Ishikawa (cell line): Measurements from ENCODE around the gene PPP1R1C.

Experiments
- CEBPB ChIP-seq: IDR thresholded peaks from 2 replicates; pipeline ENCODE4 v1.6.1; 2012
- CREB1 ChIP-seq: IDR thresholded peaks from 2 replicates; pipeline ENCODE4 v1.6.1; 2012; ENCODE audit warnings: low read depth
- EGR1 ChIP-seq: IDR thresholded peaks from 2 replicates; pipeline ENCODE4 v1.6.1; 2012
- EP300 ChIP-seq: IDR thresholded peaks from 2 replicates; pipeline ENCODE4 v1.6.1; 2012; ENCODE audit warnings: borderline replicate concordance
- FOXM1 ChIP-seq: IDR thresholded peaks from 2 replicates; pipeline ENCODE4 v1.6.1; 2012; ENCODE audit warnings: low read depth, borderline replicate concordance
- NFIC ChIP-seq: IDR thresholded peaks from 2 replicates; pipeline ENCODE4 v1.6.1; 2012
- RAD21 ChIP-seq: IDR thresholded peaks from 2 replicates; pipeline ENCODE4 v1.6.1; 2012; ENCODE audit warnings: low read depth
- TAF1 ChIP-seq: IDR thresholded peaks from 2 replicates; pipeline ENCODE4 v1.6.1; 2012; ENCODE audit warnings: low read depth, mild to moderate bottlenecking
- TCF12 ChIP-seq: IDR thresholded peaks from 2 replicates; pipeline ENCODE4 v1.6.1; 2012; ENCODE audit warnings: low read depth
- TEAD4 ChIP-seq: IDR thresholded peaks from 2 replicates; pipeline ENCODE4 v1.6.1; 2012
- USF1 ChIP-seq: IDR thresholded peaks from 2 replicates; pipeline ENCODE4 v1.6.1; 2012
- YY1 ChIP-seq: IDR thresholded peaks from 2 replicates; pipeline ENCODE4 v1.6.1; 2012; ENCODE audit warnings: low read depth
- ZBTB7A ChIP-seq: IDR thresholded peaks from 2 replicates; pipeline ENCODE4 v1.6.1; 2012; ENCODE audit warnings: low read depth
- TF ChIP-seq, protein P1 (sequence below): IDR thresholded peaks from 2 replicates; pipeline ENCODE4 v1.6.1; 2012
- TF ChIP-seq, protein P2 (sequence below): IDR thresholded peaks from 2 replicates; pipeline ENCODE4 v1.6.1; 2012; ENCODE audit warnings: low read depth, mild to moderate bottlenecking

The PPP1R1C gene

DNA sequence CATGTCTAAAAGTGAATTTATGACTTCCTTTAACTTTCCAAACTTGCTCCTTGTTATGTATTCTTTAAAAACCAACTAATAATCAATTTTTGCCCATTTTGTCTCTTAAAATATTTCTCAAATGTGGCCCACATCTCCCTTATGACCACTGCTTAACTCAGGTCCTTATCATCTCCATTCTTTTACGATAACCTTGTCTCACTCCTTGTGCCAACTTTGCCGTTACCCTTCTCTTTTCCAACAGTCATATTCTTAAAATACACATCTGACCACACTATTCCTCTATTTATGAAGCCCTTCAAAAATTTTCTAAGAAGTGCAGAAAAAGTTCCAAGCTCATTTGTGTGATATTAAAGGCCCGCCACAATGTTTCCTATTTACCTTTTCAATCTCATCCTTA is 47.8 kb downstream of the PPP1R1C start:
- TF ChIP-seq TAF1 (no peak), TEAD4 (no peak), TCF12 (no peak), ZBTB7A (no peak), CEBPB (no peak), NFIC (no peak), CREB1 (no peak), EGR1 (no peak), RAD21 (no peak), YY1 (no peak), EP300 (no peak), FOXM1 (no peak), USF1 (no peak)
- TF ChIP-seq, protein P1, sequence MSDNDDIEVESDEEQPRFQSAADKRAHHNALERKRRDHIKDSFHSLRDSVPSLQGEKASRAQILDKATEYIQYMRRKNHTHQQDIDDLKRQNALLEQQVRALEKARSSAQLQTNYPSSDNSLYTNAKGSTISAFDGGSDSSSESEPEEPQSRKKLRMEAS, result no peak
- TF ChIP-seq, protein P2, sequence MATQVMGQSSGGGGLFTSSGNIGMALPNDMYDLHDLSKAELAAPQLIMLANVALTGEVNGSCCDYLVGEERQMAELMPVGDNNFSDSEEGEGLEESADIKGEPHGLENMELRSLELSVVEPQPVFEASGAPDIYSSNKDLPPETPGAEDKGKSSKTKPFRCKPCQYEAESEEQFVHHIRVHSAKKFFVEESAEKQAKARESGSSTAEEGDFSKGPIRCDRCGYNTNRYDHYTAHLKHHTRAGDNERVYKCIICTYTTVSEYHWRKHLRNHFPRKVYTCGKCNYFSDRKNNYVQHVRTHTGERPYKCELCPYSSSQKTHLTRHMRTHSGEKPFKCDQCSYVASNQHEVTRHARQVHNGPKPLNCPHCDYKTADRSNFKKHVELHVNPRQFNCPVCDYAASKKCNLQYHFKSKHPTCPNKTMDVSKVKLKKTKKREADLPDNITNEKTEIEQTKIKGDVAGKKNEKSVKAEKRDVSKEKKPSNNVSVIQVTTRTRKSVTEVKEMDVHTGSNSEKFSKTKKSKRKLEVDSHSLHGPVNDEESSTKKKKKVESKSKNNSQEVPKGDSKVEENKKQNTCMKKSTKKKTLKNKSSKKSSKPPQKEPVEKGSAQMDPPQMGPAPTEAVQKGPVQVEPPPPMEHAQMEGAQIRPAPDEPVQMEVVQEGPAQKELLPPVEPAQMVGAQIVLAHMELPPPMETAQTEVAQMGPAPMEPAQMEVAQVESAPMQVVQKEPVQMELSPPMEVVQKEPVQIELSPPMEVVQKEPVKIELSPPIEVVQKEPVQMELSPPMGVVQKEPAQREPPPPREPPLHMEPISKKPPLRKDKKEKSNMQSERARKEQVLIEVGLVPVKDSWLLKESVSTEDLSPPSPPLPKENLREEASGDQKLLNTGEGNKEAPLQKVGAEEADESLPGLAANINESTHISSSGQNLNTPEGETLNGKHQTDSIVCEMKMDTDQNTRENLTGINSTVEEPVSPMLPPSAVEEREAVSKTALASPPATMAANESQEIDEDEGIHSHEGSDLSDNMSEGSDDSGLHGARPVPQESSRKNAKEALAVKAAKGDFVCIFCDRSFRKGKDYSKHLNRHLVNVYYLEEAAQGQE, result no peak

DNA sequence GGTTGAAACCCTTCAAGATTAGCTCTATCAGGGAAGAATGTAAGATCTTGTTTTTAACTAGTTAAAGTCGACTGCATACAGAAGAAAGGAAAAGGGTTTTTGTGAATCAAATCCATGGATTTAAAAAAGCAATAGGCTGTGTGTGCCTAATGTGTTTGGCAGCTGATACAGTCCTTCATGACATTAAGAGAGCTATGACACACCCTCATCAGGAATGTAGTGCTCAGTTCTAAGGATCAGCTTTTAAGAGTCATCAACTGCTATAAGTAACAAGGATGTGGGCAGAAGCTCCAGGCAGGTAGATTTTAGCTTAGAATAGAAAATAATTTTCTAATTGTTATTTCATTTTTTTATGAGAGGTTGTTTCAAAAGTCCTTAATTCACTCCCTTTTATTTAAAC is 52.9 kb downstream of the PPP1R1C start:
- TF ChIP-seq, protein P1, result no peak
- no peak for TF ChIP-seq ZBTB7A
- TF ChIP-seq TEAD4, result 0 out of 2 replicates have a peak, but pooled peaks have one; percentile 29

GRCh38 chr2:182043021-182043420 is 57.4 kb downstream of the PPP1R1C start:
- TF ChIP-seq YY1 (no peak), NFIC (no peak), TAF1 (no peak), FOXM1 (no peak), TEAD4 (no peak), EGR1 (no peak), CEBPB (no peak), EP300 (no peak), RAD21 (no peak), CREB1 (no peak), ZBTB7A (no peak), USF1 (no peak), TCF12 (no peak)
- TF ChIP-seq, protein P1, result no peak
- TF ChIP-seq, protein P2, result no peak

DNA sequence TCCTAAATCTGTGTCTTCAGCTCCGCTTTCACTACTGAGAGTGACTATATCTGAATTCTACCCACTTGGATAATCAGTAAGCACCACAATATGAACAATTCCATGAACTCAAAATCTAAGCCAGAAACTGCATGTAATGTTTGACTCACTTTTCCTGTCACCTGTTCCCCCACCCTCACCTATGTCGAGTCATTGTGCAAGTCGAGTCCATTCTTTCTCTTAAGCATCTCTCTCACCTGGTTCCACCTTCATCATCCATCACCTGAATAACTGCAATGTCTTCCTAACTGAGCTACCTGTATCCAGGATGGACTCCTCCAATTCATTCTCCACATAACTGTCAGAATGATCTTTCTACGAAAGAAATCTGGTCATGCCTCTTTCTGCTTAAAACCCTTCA is 58.2 kb downstream of the PPP1R1C start:
- TF ChIP-seq TEAD4 (no peak), CEBPB (no peak), EP300 (no peak), YY1 (no peak), FOXM1 (no peak), TAF1 (no peak), CREB1 (no peak), TCF12 (no peak), RAD21 (no peak), ZBTB7A (no peak), NFIC (no peak), EGR1 (no peak), USF1 (no peak)
- TF ChIP-seq, protein P1, result no peak

- no peak for TF ChIP-seq FOXM1
- TF ChIP-seq CREB1, result no peak
- TF ChIP-seq CEBPB, result peak; percentile 10; the same call in 1 of the 2 replicates
- no peak for TF ChIP-seq TEAD4
These were observed 61.9 kb downstream of the PPP1R1C start for GRCh38 chr2:182047544-182047943.

GRCh38 chr2:182048088-182048487 is 62.4 kb downstream of the PPP1R1C start:
- TF ChIP-seq FOXM1 (no peak), EP300 (no peak), RAD21 (no peak), TAF1 (no peak), NFIC (no peak), TEAD4 (no peak), USF1 (no peak), ZBTB7A (no peak), CEBPB (no peak), YY1 (no peak), CREB1 (no peak), TCF12 (no peak), EGR1 (no peak)
- TF ChIP-seq, protein P2, result no peak
- TF ChIP-seq, protein P1, result no peak
